HepG2 (cell line): ENCODE results near the gene FANCG. TPM values are rescaled to one million over a fixed set of nuclear protein-coding genes. Genes with fewer than 3 reads are reported as not detected.

Experiments
- REL ChIP-seq: sonication (generic); formaldehyde crosslinking; conservative IDR thresholded peaks from 2 replicates; pipeline ENCODE4 v1.8.0; 2022; ENCODE audit warnings: mild to moderate bottlenecking, missing genetic modification reagents, moderate library complexity
- XBP1 ChIP-seq: sonication (generic); formaldehyde crosslinking; IDR thresholded peaks from 2 replicates; pipeline ENCODE4 v1.5.0; 2020; ENCODE audit warnings: missing genetic modification reagents
- ZBTB20 ChIP-seq: sonication (generic); formaldehyde crosslinking; IDR thresholded peaks from 2 replicates; pipeline ENCODE4 v1.8.1; 2023; ENCODE audit warnings: missing genetic modification reagents, low read depth, mild to moderate bottlenecking, borderline replicate concordance
- ZNF121 ChIP-seq: sonication (generic); formaldehyde crosslinking; IDR thresholded peaks from 2 replicates; pipeline ENCODE4 v1.5.0; 2020; ENCODE audit warnings: mild to moderate bottlenecking, missing genetic modification reagents
- ZNF296 ChIP-seq: sonication (generic); formaldehyde crosslinking; conservative IDR thresholded peaks from 2 replicates; pipeline ENCODE4 v1.5.0; 2020; ENCODE audit warnings: mild to moderate bottlenecking, missing genetic modification reagents
- ZNF335 ChIP-seq: sonication (generic); formaldehyde crosslinking; IDR thresholded peaks from 2 replicates; pipeline ENCODE4 v1.4.0; 2020; ENCODE audit warnings: missing genetic modification reagents
- ZNF468 ChIP-seq: sonication (generic); formaldehyde crosslinking; IDR thresholded peaks from 2 replicates; pipeline ENCODE4 v1.8.0; 2022; ENCODE audit warnings: mild to moderate bottlenecking, moderate library complexity, missing genetic modification reagents
- ZNF652 ChIP-seq: IDR thresholded peaks from 2 replicates; pipeline ENCODE4 v1.6.1; 2016; ENCODE audit warnings: low read depth, borderline replicate concordance
- polyA plus RNA-seq, 8 experiments: library from polyadenylated mRNA; depleted of rRNA in 3 of 8; stranded (reverse) in 7 of 8; unstranded in 1 of 8; fragments of >200 nt; fragmentation: Illumina TruSeq in 4 of 8; extraction: Trizol in 4 of 8; gene quantifications; 2 replicates each; pipeline versions ENCODE4 v1.2.1 to v1.2.3, GENCODE V29; 2011 to 2016; ENCODE audit warnings: low read depth in 4 of 8, missing spikeins in 1 of 8, mixed read lengths in 1 of 8; ENCODE audit not compliant: insufficient read depth in 1 of 8
- total RNA-seq, 5 experiments: library from RNA; depleted of rRNA; stranded (reverse); fragments of >200 nt; fragmentation: Illumina TruSeq; extraction: Trizol; gene quantifications; 2 replicates each; pipeline ENCODE4 v1.2.3, GENCODE V29; 2016; ENCODE audit warnings: low read depth in 1 of 5
- TF ChIP-seq, protein P1 (sequence below): sonication (generic); formaldehyde crosslinking; IDR thresholded peaks from 2 replicates; pipeline ENCODE4 v1.4.0; 2020; ENCODE audit warnings: mild to moderate bottlenecking, missing genetic modification reagents
- TF ChIP-seq, protein P2 (sequence below): sonication (generic); formaldehyde crosslinking; IDR thresholded peaks from 2 replicates; pipeline ENCODE4 v1.5.0; 2020; ENCODE audit warnings: missing genetic modification reagents
- TF ChIP-seq, protein P3 (sequence below): sonication (generic); IDR thresholded peaks from 2 replicates; pipeline ENCODE4 v1.6.1; 2016; ENCODE audit warnings: low read depth, borderline replicate concordance
- TF ChIP-seq, protein P4 (sequence below): sonication (generic); formaldehyde crosslinking; IDR thresholded peaks from 2 replicates; pipeline ENCODE4 v1.4.0; 2020; ENCODE audit warnings: missing genetic modification reagents, borderline replicate concordance
- TF ChIP-seq, protein P5 (sequence below): sonication (generic); formaldehyde crosslinking; conservative IDR thresholded peaks from 2 replicates; pipeline ENCODE4 v1.8.0; 2022; ENCODE audit warnings: low read depth, missing genetic modification reagents
- TF ChIP-seq, protein P6 (sequence below): fragments of 450-650 bp; IDR thresholded peaks from 2 replicates; pipeline ENCODE4 v1.6.1; 2017; ENCODE audit warnings: mild to moderate bottlenecking

The FANCG gene
- total and polyA plus RNA-seq, 2 of the 13 experiments (the other 11 are each of a cell fraction or from before 2014, with no cell fraction given) = 14.4 to 45.1 TPM

DNA sequence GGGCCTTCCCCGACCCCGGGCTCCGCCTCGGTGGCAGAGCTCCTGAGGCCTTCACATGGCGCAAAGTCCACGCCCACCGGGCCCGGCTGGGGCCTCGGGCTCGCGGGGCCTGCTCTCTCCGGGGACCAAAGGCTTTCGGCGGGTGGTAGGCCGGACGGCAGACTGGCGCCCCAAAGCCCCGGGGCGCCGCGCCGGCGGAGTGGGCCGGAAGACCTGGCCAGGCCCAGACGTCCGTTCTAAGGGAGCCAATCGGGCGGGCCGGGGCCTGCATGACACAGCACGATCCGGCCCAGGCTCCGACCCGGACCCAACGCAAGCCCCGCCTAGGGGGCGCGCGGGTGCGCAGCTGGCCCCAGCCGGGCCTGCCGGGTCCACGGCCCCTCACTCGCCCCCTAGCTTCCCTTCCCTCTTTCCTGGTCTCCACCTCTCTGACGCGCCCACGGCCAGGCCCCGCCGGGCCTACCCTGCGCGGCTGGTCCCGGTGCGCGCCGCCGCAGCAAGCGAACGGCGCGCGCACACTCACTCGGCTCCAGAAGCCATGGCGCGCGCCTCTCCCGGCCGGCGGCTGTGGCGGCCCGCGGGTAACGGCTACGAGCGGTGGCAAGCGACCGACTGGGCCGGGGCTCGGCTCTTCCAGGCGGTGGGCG lies 7.8 kb downstream of the FANCG start (continued):
- TF ChIP-seq, protein P1, sequence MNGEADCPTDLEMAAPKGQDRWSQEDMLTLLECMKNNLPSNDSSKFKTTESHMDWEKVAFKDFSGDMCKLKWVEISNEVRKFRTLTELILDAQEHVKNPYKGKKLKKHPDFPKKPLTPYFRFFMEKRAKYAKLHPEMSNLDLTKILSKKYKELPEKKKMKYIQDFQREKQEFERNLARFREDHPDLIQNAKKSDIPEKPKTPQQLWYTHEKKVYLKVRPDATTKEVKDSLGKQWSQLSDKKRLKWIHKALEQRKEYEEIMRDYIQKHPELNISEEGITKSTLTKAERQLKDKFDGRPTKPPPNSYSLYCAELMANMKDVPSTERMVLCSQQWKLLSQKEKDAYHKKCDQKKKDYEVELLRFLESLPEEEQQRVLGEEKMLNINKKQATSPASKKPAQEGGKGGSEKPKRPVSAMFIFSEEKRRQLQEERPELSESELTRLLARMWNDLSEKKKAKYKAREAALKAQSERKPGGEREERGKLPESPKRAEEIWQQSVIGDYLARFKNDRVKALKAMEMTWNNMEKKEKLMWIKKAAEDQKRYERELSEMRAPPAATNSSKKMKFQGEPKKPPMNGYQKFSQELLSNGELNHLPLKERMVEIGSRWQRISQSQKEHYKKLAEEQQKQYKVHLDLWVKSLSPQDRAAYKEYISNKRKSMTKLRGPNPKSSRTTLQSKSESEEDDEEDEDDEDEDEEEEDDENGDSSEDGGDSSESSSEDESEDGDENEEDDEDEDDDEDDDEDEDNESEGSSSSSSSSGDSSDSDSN (CRISPR knock-in tag) = peak; percentile 99
- TF ChIP-seq ZBTB20 (CRISPR knock-in tag) (no peak; the same call in 1 of the 2 replicates), ZNF468 (CRISPR knock-in tag) (no peak), ZNF296 (CRISPR knock-in tag) (no peak), ZNF121 (CRISPR knock-in tag) (peak; percentile 50; the same call in 1 of the 2 replicates), REL (CRISPR knock-in tag) (no peak), XBP1 (CRISPR knock-in tag) (no peak), ZNF652 (CRISPR knock-in tag) (no peak), ZNF335 (CRISPR knock-in tag) (no peak)
- TF ChIP-seq, protein P2, sequence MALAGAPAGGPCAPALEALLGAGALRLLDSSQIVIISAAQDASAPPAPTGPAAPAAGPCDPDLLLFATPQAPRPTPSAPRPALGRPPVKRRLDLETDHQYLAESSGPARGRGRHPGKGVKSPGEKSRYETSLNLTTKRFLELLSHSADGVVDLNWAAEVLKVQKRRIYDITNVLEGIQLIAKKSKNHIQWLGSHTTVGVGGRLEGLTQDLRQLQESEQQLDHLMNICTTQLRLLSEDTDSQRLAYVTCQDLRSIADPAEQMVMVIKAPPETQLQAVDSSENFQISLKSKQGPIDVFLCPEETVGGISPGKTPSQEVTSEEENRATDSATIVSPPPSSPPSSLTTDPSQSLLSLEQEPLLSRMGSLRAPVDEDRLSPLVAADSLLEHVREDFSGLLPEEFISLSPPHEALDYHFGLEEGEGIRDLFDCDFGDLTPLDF (CRISPR knock-in tag) = no peak; the same call in 1 of the 2 replicates
- TF ChIP-seq, protein P3, sequence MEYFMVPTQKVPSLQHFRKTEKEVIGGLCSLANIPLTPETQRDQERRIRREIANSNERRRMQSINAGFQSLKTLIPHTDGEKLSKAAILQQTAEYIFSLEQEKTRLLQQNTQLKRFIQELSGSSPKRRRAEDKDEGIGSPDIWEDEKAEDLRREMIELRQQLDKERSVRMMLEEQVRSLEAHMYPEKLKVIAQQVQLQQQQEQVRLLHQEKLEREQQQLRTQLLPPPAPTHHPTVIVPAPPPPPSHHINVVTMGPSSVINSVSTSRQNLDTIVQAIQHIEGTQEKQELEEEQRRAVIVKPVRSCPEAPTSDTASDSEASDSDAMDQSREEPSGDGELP = peak; percentile 65; the same call in 1 of the 2 replicates
- TF ChIP-seq, protein P4, sequence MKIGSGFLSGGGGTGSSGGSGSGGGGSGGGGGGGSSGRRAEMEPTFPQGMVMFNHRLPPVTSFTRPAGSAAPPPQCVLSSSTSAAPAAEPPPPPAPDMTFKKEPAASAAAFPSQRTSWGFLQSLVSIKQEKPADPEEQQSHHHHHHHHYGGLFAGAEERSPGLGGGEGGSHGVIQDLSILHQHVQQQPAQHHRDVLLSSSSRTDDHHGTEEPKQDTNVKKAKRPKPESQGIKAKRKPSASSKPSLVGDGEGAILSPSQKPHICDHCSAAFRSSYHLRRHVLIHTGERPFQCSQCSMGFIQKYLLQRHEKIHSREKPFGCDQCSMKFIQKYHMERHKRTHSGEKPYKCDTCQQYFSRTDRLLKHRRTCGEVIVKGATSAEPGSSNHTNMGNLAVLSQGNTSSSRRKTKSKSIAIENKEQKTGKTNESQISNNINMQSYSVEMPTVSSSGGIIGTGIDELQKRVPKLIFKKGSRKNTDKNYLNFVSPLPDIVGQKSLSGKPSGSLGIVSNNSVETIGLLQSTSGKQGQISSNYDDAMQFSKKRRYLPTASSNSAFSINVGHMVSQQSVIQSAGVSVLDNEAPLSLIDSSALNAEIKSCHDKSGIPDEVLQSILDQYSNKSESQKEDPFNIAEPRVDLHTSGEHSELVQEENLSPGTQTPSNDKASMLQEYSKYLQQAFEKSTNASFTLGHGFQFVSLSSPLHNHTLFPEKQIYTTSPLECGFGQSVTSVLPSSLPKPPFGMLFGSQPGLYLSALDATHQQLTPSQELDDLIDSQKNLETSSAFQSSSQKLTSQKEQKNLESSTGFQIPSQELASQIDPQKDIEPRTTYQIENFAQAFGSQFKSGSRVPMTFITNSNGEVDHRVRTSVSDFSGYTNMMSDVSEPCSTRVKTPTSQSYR (CRISPR knock-in tag) = no peak
- TF ChIP-seq, protein P5, sequence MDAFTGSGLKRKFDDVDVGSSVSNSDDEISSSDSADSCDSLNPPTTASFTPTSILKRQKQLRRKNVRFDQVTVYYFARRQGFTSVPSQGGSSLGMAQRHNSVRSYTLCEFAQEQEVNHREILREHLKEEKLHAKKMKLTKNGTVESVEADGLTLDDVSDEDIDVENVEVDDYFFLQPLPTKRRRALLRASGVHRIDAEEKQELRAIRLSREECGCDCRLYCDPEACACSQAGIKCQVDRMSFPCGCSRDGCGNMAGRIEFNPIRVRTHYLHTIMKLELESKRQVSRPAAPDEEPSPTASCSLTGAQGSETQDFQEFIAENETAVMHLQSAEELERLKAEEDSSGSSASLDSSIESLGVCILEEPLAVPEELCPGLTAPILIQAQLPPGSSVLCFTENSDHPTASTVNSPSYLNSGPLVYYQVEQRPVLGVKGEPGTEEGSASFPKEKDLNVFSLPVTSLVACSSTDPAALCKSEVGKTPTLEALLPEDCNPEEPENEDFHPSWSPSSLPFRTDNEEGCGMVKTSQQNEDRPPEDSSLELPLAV (CRISPR knock-in tag) = no peak
- TF ChIP-seq, protein P6, sequence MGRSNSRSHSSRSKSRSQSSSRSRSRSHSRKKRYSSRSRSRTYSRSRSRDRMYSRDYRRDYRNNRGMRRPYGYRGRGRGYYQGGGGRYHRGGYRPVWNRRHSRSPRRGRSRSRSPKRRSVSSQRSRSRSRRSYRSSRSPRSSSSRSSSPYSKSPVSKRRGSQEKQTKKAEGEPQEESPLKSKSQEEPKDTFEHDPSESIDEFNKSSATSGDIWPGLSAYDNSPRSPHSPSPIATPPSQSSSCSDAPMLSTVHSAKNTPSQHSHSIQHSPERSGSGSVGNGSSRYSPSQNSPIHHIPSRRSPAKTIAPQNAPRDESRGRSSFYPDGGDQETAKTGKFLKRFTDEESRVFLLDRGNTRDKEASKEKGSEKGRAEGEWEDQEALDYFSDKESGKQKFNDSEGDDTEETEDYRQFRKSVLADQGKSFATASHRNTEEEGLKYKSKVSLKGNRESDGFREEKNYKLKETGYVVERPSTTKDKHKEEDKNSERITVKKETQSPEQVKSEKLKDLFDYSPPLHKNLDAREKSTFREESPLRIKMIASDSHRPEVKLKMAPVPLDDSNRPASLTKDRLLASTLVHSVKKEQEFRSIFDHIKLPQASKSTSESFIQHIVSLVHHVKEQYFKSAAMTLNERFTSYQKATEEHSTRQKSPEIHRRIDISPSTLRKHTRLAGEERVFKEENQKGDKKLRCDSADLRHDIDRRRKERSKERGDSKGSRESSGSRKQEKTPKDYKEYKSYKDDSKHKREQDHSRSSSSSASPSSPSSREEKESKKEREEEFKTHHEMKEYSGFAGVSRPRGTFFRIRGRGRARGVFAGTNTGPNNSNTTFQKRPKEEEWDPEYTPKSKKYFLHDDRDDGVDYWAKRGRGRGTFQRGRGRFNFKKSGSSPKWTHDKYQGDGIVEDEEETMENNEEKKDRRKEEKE = no peak
- TF ChIP-seq, all 625 proteins: peak for 229
